HG02623 (cell line): ENCODE data around the gene ANKDD1A.
A peak's percentile ranks its signal among the peaks of the same experiment; 100 is the strongest.

ENCODE experiments used
- ATAC-seq: cut with Tn5 transposase; IDR thresholded peaks from one replicate; pipeline ENCODE4 v1.9.1; 2021; ENCODE audit warnings: moderate library complexity; ENCODE audit not compliant: unreplicated experiment

ANKDD1A gene

DNA sequence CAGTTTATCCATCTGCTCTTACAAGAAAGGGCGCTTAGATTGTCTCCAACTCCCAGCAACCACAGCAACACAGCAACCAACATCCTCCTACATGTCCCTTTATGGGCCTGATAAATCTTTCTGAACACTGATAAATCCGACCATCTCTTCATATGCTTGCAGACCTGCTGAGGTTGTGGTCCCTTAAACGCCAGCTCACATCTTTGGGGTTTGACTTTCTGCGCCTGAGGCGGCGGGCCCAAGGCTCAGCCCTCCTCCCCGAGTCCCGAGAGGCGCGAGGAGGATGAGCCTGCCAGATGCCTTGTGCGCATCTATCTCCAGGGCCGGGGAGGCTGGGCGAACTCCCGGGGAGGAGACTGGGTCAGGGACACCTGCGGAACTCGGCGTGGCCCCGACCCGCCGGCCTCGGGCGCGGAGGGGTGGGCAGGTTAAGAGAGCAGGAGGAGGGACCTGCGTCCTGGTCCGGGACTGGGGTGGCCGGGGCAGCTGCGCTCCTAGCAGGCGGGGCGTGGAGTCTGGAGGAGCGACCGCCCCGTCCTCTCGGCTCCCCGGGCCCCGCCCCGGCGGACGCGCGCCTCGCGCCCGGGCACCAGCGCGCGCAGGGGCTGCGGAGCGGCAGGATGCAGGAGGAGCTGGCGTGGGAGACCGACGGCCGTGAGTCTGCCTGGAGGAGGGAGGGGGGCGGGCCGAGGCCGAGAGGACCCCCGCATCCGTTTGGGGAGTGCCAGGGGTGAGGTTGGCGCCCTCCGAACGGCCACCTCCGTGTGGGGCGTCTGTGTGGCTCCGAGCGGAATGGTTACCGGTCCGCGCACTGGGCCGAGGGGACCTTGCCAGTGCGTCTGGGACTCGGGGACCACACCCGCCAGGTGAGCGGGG, at the start of gene ANKDD1A:
TSS of gene ANKDD1A (plus strand) at position 592 of the 876 bp plus-strand sequence. CDS start at position 621, 29 bp downstream.
- peak; percentile 66 for ATAC-seq

GRCh38 chr15:64861960-64862359, 49.7 kb upstream of the ANKDD1A start:
- ATAC-seq, result no peak

DNA sequence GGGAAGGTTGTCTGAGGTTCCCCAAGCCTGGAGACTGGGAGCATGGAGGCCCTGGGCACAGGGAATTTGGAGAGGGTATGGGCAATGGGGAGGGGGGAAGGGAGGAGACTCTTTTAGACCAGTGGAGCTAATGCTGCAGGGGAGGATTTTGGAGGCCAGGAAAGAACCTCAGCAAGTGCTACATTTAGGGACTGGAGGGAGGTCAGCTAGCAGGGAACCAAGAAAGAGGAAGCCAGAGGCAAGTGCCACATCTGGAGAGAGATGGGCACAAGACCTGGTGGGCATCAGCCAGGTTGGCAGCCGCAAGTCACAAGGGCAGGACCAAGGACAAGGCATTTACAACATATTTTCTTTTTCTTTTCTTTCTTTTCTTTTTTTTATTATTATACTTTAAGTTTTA, 49.3 kb upstream of the ANKDD1A start:
- ATAC-seq, result no peak

DNA sequence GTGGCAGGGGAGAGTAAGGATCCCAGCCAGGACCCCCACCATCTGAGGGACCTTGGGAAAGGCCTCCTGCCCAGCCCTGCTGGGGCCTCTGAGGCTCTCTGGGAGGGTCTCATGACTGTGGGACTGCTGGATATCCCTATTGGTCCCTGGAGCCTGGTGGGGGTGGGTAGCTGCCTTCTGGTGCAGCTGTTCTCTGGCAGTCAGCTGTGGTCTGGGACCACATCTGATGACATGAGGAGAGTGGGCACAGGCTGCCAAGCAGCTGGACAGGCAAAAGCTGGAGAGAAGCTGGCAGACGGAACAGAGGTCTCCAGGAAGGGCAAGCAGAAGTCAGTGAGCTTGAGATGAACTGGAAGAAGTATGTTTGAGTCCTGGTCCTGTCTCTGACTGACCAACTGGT, 47.6 kb upstream of the ANKDD1A start:
- no peak for ATAC-seq

- no peak for ATAC-seq
Observed at GRCh38 chr15:64865126-64865997, 46.3 kb upstream of the ANKDD1A start.

DNA sequence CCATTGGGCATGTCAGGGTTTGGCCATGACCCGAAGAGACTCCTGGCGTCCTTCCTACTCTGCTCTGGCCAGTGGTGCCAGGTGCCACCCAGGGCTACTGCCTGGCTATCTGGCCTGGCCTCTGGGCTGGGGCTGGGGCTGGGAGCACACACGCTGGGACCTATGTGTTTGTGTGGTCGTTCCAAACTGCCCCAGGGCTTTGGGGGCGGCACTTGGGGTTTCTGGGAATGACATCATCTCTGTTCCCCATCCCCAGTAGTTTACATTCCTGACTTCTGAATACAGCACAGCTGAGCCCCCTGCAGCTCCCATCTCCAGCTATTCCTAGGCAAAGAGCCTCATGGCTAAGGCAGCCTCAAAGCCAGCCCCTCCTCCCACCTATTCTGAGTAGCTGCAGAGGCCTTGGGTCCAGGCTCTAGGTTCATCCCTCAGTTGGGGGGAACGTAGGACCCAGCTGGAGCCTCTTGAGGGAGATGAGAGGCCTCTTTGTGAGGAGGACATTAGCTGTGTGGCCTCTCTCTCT, 45.6 kb upstream of the ANKDD1A start:
- ATAC-seq, result no peak

DNA sequence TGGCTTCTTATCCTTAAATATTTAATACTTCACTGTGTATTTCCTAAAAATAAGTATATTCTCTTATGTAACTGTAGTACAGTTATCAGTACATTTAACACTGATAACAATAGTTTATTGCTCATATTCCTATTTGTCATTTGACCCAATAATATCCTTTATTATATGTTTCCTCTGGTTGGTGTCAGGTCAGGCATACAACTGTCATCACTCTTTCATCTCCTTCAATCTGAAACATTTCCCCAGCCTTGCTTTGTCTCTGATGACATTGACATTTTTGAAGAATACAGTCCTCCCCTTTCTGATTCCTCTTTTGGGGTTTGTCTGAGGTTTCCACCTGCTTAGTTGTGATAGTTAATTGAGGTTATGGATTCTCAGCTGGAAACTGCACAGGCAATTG, 42.2 kb upstream of the ANKDD1A start:
- no peak for ATAC-seq

DNA sequence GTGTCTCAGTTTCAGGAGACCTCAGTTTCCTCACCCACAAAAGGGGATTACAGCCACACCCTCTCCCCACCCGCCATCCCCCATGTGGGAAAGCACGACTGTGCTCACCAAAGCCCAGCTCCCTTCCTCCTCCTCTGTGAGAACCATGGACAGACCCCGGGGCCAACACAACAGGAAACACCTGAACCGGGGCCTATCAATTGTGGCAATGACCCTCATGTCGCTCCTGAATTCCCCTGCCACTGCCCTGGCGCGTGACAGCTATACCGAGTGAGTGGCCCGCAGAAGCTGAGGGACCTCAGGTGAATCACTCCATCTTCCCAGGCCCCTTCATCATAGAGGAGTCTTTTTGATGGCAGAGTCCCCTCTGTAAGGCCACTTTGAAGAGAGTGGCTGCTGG, 41.3 kb upstream of the ANKDD1A start:
- no peak for ATAC-seq

DNA sequence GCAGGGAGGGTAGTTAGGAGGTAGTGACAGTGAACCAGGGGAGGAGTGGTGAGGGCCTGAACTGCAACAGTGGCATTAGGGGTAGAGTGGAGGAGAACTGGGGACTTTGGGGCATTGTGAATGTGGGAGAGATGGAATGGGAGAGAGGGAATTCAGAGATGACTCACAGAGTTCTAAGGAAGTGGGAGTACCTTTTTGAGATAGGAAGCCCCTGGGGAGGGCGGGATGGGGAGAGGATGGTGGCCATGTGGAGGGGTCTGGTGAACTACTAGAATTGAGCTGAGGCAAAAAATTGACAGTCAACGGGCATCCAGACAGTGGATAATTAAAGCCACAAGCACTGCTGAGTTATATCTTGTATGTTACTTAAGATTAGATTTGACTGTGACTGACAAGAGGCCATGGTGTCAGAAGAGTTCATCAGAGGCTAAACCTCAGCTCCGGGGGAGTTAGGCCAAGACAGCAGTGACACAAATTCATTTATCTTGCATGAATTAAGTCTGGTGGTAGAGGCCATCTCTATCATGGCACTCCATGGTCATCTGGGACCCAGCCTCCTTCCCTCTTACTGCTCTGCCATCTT, 36.0 kb upstream of the ANKDD1A start:
- ATAC-seq, result no peak

DNA sequence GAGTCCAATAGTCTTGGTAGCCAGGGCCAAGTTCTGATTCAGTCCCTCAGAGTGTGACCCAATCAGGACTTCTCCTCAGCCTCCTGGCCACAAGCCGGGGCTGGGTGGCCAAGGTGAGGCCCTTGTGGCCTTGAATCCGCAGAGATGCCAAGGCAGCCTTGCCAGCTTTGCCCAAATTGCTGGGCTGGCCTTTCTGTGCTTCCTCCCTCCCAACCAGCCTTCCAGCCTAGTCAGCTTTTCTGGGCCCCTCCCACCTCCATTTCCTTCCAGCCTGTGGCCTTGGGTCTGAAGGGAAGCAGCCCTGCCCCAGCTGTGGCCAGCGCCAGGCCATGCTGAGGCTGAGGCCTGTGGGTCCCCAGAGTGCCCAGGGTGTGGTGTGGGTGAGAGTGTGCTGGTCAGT, 34.3 kb upstream of the ANKDD1A start:
- no peak for ATAC-seq

DNA sequence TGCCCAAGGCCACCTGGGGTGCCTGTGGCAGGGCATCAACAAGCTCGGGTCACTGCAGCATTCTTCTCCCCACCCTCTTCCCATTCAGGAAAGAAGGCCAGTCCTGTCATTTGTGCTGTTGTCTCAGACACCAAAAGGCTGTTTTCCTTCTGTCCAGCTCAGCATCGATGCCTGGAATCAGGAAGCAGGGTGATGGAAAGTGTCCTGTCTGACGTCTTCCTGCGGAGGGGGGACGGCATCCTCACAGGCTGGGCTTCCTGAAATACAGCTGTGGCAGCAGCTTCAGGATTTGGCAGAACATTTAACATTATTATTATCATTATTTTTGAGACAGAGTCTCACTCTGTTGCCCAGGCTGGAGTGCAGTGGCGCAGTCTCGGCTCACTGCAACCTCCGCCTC, 33.0 kb upstream of the ANKDD1A start:
- ATAC-seq, result no peak

- no peak for ATAC-seq
Observed at GRCh38 chr15:64883100-64883581, 28.6 kb upstream of the ANKDD1A start.

- peak; percentile 57 for ATAC-seq
Observed at GRCh38 chr15:64883997-64884511, 27.6 kb upstream of the ANKDD1A start.

GRCh38 chr15:64884679-64885078, 27.0 kb upstream of the ANKDD1A start:
- no peak for ATAC-seq

- ATAC-seq, result no peak
Observed at GRCh38 chr15:64888336-64888735, 23.4 kb upstream of the ANKDD1A start.

DNA sequence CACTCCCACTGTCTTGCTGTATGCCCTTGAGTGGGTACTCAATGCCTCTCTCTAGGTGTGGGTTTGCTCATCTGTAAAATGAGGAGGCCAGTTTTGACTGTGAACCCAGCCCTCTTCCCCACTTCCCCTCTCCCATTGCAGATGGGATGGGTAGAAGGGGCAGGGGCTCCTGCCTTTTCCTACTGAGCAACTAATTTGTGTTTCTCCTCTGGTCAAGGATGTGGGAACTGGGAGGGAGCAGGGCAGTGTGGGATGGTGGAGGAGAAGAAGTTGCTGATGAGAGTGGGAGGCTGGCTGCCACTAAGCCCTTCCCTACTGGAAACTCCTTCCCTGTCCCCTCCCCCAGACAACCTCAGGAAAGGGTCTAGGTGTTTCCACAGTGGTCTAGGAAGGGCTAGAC, 20.1 kb upstream of the ANKDD1A start:
- no peak for ATAC-seq

- ATAC-seq, result no peak
Observed at GRCh38 chr15:64892847-64893403, 18.8 kb upstream of the ANKDD1A start.

DNA sequence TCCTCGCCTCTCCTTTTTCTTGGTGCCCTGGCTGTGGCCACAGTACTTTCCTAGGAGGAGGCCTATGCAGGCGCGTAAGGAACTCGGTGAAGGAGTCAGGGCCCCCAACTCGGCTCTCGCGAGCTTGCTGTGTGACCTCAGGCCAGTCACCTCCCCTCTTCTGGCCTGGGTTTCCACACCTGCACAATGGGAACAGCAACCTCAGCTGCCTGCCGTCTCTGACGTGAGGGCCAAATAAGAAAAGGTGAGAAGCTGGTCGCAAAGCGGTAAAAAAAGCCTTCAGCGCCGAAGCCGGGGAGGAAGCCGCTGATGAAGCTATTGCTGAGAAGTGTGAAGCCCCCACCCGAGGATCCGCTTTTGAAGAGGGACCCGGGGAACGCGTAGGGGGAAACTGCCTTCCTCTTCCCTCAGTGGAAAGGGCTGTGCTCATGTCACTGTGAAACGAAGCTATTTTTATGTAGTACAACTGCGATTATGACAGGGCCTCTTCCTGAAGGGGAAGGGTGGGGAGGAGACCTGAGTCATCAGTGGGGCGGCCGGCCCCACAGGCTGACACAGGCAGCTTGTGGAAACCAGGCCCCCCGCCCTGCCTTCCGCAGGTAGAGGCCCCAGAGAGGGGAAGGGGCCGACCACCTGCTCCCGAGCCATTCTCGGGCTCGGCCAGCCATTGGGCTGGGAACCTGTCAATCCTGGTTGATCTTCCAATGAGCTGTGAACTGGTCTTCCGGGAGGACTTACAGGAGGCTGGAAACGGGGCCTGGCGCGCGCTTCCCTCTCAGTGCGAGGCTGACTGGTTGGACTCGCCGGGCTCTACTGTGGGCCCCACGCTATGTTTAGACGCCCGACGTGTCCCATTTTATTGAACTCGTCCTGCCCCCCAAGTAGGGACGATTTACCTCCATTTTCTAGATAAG, 18.0 kb upstream of the ANKDD1A start:
- peak; percentile 56 for ATAC-seq

DNA sequence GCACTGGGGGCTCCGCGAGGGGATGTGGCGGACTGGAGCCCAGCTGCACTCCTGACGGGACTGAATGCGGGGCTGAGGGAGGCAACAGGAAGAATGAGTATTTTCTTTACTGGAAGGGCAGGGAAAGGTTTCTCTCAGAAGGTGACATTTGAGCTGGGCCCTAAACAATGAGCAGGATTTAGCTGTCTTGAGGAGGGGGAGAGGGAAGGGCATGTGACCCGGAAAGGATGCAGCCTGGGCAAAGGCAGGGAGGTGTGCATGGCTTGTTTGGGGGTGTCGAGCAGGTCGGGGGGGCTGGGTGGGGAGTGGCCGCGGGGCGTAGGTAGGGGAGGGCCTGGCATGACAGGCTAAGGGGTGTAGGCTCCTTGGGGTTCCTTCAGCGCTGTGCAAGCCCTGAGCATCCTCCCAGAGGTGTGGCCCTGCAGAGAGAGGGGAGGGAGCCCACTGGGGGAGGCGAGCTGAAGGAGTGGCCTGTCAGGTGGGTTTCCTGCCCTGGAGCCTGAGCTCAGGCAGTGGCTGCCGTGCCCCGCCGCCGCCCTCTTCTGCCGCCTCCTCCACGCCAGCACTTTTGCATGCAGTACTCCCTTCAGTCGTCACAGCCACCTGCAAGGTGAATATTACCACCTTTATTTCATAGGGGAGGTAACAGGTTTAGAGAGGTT, 17.2 kb upstream of the ANKDD1A start:
- peak; percentile 33 for ATAC-seq
